Fibroblast of pulmonary artery (primary cell): ENCODE data around the gene CNTNAP5.

Experiments
- DNase-seq: peaks from one replicate; pipeline ENCODE4 v3.0.0-alpha.2; 2010; ENCODE audit warnings: low read depth
- H3K4me3 ChIP-seq: replicated peaks from 2 replicates; pipeline ENCODE4 v1.5.1; 2011; ENCODE audit warnings: low read depth, mild to moderate bottlenecking, control low read depth, low read length, moderate library complexity
- CTCF ChIP-seq: IDR thresholded peaks from 2 replicates; pipeline ENCODE4 v1.5.1; 2011; ENCODE audit warnings: mild to moderate bottlenecking, control low read depth, low read length, inconsistent platforms; ENCODE audit errors: missing control alignments

The CNTNAP5 gene

GRCh38 chr2:124482044-124482443 lies 457.0 kb downstream of the CNTNAP5 start:
- H3K4me3 ChIP-seq = no peak overlapping the region
- TF ChIP-seq CTCF = no peak
- no peak for DNase-seq

- DNase-seq = no peak
- no peak overlapping the region for H3K4me3 ChIP-seq
- no peak for TF ChIP-seq CTCF
These were observed 457.5 kb downstream of the CNTNAP5 start for GRCh38 chr2:124482551-124482950.

- no peak for DNase-seq
- TF ChIP-seq CTCF = no peak
- no peak overlapping the region for H3K4me3 ChIP-seq
These were observed 460.6 kb downstream of the CNTNAP5 start for GRCh38 chr2:124485659-124486058.

- TF ChIP-seq CTCF = no peak
- H3K4me3 ChIP-seq = no peak overlapping the region
- no peak for DNase-seq
These were observed 464.6 kb downstream of the CNTNAP5 start for GRCh38 chr2:124489686-124490085.

- no peak overlapping the region for H3K4me3 ChIP-seq
- no peak for DNase-seq
- no peak for TF ChIP-seq CTCF
These were observed 476.6 kb downstream of the CNTNAP5 start for GRCh38 chr2:124501575-124502152.

GRCh38 chr2:124514236-124514635 lies 489.1 kb downstream of the CNTNAP5 start:
- H3K4me3 ChIP-seq = no peak overlapping the region
- DNase-seq = no peak
- no peak for TF ChIP-seq CTCF

- H3K4me3 ChIP-seq = no peak overlapping the region
- DNase-seq = no peak
- TF ChIP-seq CTCF = no peak
These were observed 495.9 kb downstream of the CNTNAP5 start for GRCh38 chr2:124520953-124521352.
